Endothelial cell of umbilical vein (primary cell): ENCODE data around the gene MVK. TPM values are rescaled to one million over a fixed set of nuclear protein-coding genes. Genes with fewer than 3 reads are reported as not detected.

Experiments
- BruUV-seq: library from RNA; stranded (reverse); fragments of 400-500 nt; replicated peaks from 2 replicates; lab custom pipeline; 2021; lab: Mats Ljungman, UMichigan
- CTCF ChIA-PET: fragments of 300-600, 350-600 bp; sonication (Branson Sonifier 250); formaldehyde crosslinking; loops from one replicate; lab custom pipeline; 2021; ENCODE audit warnings: antibody characterized with exemption, inconsistent platforms; lab: Charles Lee
- POLR2A ChIA-PET: fragments of 300-600, 350-600 bp; sonication (Branson Sonifier 250); formaldehyde crosslinking; loops from one replicate; lab custom pipeline; 2021; ENCODE audit warnings: antibody characterized with exemption, inconsistent platforms; lab: Charles Lee
- DNase-seq: peaks from one replicate; pipeline ENCODE4 v3.0.0-alpha.2; 2011; ENCODE audit warnings: low read depth, low spot score
- FAIRE-seq: peaks from 2 replicates; lab custom pipeline; 2011; peaks lifted over from hg19 to GRCh38; lab: Jason Lieb, UNC
- H2AFZ ChIP-seq: 2 replicates; pipeline ENCODE4 v1.6.0; 2012; ENCODE audit warnings: low read depth, low read length, control low read depth, inconsistent platforms
- H3K27ac ChIP-seq: 2 replicates; pipeline ENCODE4 v1.5.1; 2011; ENCODE audit warnings: low read depth, mild to moderate bottlenecking, control low read depth, low read length, moderate library complexity; ENCODE audit not compliant: insufficient read depth
- H3K27me3 ChIP-seq, 2 experiments: 2 replicates each; pipeline versions ENCODE4 v1.6.0 to v1.6.1; 2011; ENCODE audit warnings: low read length in 2 of 2, mixed read lengths in 1 of 2; ENCODE audit not compliant: control insufficient read depth in 2 of 2, insufficient read depth in 2 of 2
- H3K36me3 ChIP-seq, 2 experiments: 2 replicates in 1 of 2; 3 replicates in 1 of 2; pipeline ENCODE4 v1.5.1; 2011; ENCODE audit warnings: low read length in 2 of 2, mild to moderate bottlenecking in 1 of 2, moderate library complexity in 1 of 2; ENCODE audit not compliant: control insufficient read depth in 2 of 2, insufficient read depth in 2 of 2; ENCODE audit errors: extremely low read depth in 1 of 2
- H3K4me1 ChIP-seq: 3 replicates; pipeline ENCODE4 v1.5.1; 2011; ENCODE audit warnings: mild to moderate bottlenecking, low read length; ENCODE audit not compliant: control insufficient read depth, insufficient read depth; ENCODE audit errors: extremely low read depth
- H3K4me2 ChIP-seq: 2 replicates; pipeline ENCODE4 v1.6.1; 2011; ENCODE audit warnings: low read length, control low read depth, mixed read lengths; ENCODE audit not compliant: insufficient read depth
- H3K4me3 ChIP-seq, 3 experiments: fragments of 200-600 bp in 1 of 3; sonication (generic), shearing (Covaris generic) in 1 of 3; replicated peaks in 1 of 3; 2 replicates each; pipeline ENCODE4 v1.5.1; 2011 to 2016; ENCODE audit warnings: control low read depth in 3 of 3, low read length in 3 of 3, mild to moderate bottlenecking in 2 of 3, inconsistent platforms in 1 of 3, low read depth in 1 of 3, moderate library complexity in 1 of 3; ENCODE audit not compliant: insufficient read depth in 1 of 3
- H3K79me2 ChIP-seq: 2 replicates; pipeline ENCODE4 v1.6.0; 2012; ENCODE audit warnings: low read length, inconsistent platforms; ENCODE audit not compliant: control insufficient read depth, insufficient read depth
- H3K9ac ChIP-seq: replicated peaks from 2 replicates; pipeline ENCODE3; 2011; ENCODE audit warnings: low read length, control low read depth; ENCODE audit not compliant: insufficient read depth; ENCODE audit errors: extremely low read depth
- H3K9me1 ChIP-seq: replicated peaks from 3 replicates; pipeline ENCODE4 v1.6.0; 2011; ENCODE audit warnings: mild to moderate bottlenecking, low read length; ENCODE audit not compliant: control insufficient read depth, insufficient read depth; ENCODE audit errors: extremely low read depth
- H3K9me3 ChIP-seq: replicated peaks from 2 replicates; pipeline ENCODE4 v1.5.1; 2012; ENCODE audit warnings: low read length, inconsistent platforms; ENCODE audit not compliant: control insufficient read depth, insufficient read depth
- H4K20me1 ChIP-seq: replicated peaks from 2 replicates; pipeline ENCODE3; 2011; ENCODE audit warnings: mild to moderate bottlenecking, low read length; ENCODE audit not compliant: control insufficient read depth, insufficient read depth; ENCODE audit errors: extremely low read depth
- GATA2 ChIP-seq: IDR thresholded peaks from 2 replicates; pipeline ENCODE4 v1.7.0; 2011; ENCODE audit warnings: low read depth, mild to moderate bottlenecking, moderate library complexity, mixed read lengths, low read length; ENCODE audit not compliant: insufficient read length, insufficient read depth
- POLR2A ChIP-seq: IDR thresholded peaks from 2 replicates; pipeline ENCODE4 v1.6.1; 2012; ENCODE audit warnings: low read depth, mild to moderate bottlenecking, control low read depth, low read length
- POLR2AphosphoS5 ChIP-seq: IDR thresholded peaks from 2 replicates; pipeline ENCODE4 v1.6.1; 2012; ENCODE audit warnings: low read depth, mild to moderate bottlenecking, control low read depth, low read length, moderate library complexity; ENCODE audit not compliant: insufficient read depth
- dilution Hi-C: fragments of 300-500 bp; cut with MboI; formaldehyde crosslinking; loops from one replicate; pipeline ENCODE4 v1.15.0; 2019; ENCODE audit warnings: low sequenced_read_pairs; ENCODE audit not compliant: extremely low pct_ligation_motif_present
- intact Hi-C: fragments of 100-400 bp; cut with micrococcal nuclease; formaldehyde crosslinking; loops from one replicate; pipeline ENCODE4 v1.10.0; 2022
- polyA plus RNA-seq, 4 experiments: library from polyadenylated mRNA; depleted of rRNA in 3 of 4; stranded (reverse) in 3 of 4; unstranded in 1 of 4; fragments of >200 nt; gene quantifications; 2 replicates each; pipeline versions ENCODE4 v1.2.1 to v1.2.3, GENCODE V29; 2011 to 2012; ENCODE audit warnings: missing spikeins in 1 of 4
- total RNA-seq: library from RNA; stranded (reverse); gene quantifications from 2 replicates; pipeline ENCODE4 v1.2.3, GENCODE V29; 2021
- TF ChIP-seq, protein P1 (sequence below), 2 donors: IDR thresholded peaks; 1 replicate in 1 of 2; 2 replicates in 1 of 2; pipeline ENCODE4 v1.5.1; 2011; ENCODE audit warnings: low read length in 2 of 2, mild to moderate bottlenecking in 2 of 2, moderate library complexity in 2 of 2, control low read depth in 1 of 2, inconsistent platforms in 1 of 2, low read depth in 1 of 2; ENCODE audit not compliant: insufficient read depth in 1 of 2; ENCODE audit errors: extremely low read depth in 1 of 2

MVK gene
- total and polyA plus RNA-seq, 2 donors (not counting 3 experiments of a cell fraction or from before 2014, with no cell fraction given) = 32.6 to 42.6 TPM

DNA sequence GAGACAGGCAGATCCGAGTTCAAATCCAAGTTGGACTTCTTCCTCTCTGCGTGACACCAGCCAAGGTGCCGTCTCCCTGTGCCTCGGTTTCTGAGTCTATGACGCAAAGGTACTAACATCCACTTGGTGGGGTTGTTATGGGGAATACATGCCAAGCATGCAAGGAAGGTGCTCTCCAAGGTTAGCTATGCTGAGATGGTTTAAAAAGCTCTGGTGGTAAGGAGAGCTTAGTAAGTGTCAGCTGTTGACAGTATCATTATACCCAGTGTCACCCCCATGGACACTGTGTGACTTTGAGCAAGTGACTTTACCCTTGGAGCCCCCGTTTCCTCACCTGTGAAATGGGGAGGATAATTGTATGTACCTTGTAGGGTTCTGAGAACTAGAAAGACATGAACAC is 22.5 kb upstream of the MVK start:
- no peak for DNase-seq
- no peak for FAIRE-seq
- H3K4me1 ChIP-seq = no peaks in the 10 kb centered on the region
- no peaks in the 10 kb centered on the region for H3K9me1 ChIP-seq
- peaks cover 0 to 2% of the 10 kb centered on the region in 2 experiments for H3K27me3 ChIP-seq
- H3K9me3 ChIP-seq = no peaks in the 10 kb centered on the region
- H3K27ac ChIP-seq = no peak overlapping the region
- no peak overlapping the region for H3K9ac ChIP-seq
- no peaks in the 10 kb centered on the region for H3K79me2 ChIP-seq
- ChIA-PET POLR2A (no interaction called here), CTCF (interaction anchor here (1.1 to 2.7 kb wide), 2 partner anchors 32 to 123 kb away, joined by 5 to 17 read pairs; no protein-coding TSS in a partner anchor)
- no peaks in the 10 kb centered on the region for H4K20me1 ChIP-seq
- H2AFZ ChIP-seq = no peak overlapping the region
- H3K4me3 ChIP-seq = no peak overlapping the region
- TF ChIP-seq POLR2A = no peak
- no peak for TF ChIP-seq GATA2
- intact Hi-C loops (no loop called here), dilution Hi-C loops (no loop called here)
- BruUV-seq = no TSS peak
- no peak overlapping the region for H3K4me2 ChIP-seq
- no peaks in the 10 kb centered on the region for H3K36me3 ChIP-seq

DNA sequence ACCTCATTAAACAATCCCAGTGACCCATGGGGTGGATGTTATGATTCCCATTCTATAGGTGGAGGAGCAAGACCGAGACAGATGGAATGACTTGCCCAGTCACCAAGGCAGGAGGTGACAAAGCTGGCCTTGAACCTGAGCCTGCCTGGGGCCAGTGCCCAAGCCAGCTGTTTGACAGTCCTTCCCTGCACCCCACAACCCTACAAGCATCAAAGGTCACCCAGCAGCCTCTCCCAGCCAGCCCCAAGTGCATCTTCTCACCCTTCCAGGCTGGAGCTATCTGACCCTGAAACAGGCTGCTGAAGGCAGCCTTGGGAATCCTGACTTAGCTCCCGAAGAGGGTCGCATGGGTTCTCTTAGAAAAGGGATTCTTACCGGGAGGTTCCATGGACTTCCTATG is 20.6 kb upstream of the MVK start:
- Histone ChIP-seq H2AFZ (no peak overlapping the region), H3K9ac (no peak overlapping the region), H3K27me3 (peaks cover 0 to 2% of the 10 kb centered on the region in 2 experiments), H3K9me3 (no peaks in the 10 kb centered on the region), H4K20me1 (no peaks in the 10 kb centered on the region), H3K79me2 (no peaks in the 10 kb centered on the region), H3K9me1 (no peaks in the 10 kb centered on the region), H3K4me1 (no peaks in the 10 kb centered on the region), H3K4me3 (no peak overlapping the region), H3K4me2 (no peak overlapping the region), H3K36me3 (no peaks in the 10 kb centered on the region), H3K27ac (no peak overlapping the region)
- FAIRE-seq = no peak
- CTCF ChIA-PET = interaction anchor here (0.8 to 2.7 kb wide), 4 partner anchors 12 to 222 kb away, joined by 3 to 17 read pairs (median 5); no protein-coding TSS in a partner anchor
- POLR2A ChIA-PET = no interaction called here
- intact Hi-C loops (no loop called here), dilution Hi-C loops (no loop called here)
- BruUV-seq = no TSS peak
- TF ChIP-seq, protein P1, sequence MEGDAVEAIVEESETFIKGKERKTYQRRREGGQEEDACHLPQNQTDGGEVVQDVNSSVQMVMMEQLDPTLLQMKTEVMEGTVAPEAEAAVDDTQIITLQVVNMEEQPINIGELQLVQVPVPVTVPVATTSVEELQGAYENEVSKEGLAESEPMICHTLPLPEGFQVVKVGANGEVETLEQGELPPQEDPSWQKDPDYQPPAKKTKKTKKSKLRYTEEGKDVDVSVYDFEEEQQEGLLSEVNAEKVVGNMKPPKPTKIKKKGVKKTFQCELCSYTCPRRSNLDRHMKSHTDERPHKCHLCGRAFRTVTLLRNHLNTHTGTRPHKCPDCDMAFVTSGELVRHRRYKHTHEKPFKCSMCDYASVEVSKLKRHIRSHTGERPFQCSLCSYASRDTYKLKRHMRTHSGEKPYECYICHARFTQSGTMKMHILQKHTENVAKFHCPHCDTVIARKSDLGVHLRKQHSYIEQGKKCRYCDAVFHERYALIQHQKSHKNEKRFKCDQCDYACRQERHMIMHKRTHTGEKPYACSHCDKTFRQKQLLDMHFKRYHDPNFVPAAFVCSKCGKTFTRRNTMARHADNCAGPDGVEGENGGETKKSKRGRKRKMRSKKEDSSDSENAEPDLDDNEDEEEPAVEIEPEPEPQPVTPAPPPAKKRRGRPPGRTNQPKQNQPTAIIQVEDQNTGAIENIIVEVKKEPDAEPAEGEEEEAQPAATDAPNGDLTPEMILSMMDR (IDR thresholded peaks at IDR 0.05; ENCODE audit: extremely low read depth in 1 of 2, insufficient read depth in 1 of 2, low read depth in 1 of 2, low read length in 2 of 2) = no peak
- no peak for TF ChIP-seq POLR2AphosphoS5
- TF ChIP-seq POLR2A = no peak
- no peak for DNase-seq
